Endodermal cell (in vitro differentiated cells): ENCODE measurements around the gene TGM1. TPM values are rescaled to one million over a fixed set of nuclear protein-coding genes. Genes with fewer than 3 reads are reported as not detected.

Experiments
- DNase-seq: peaks from one replicate; pipeline ENCODE4 v3.0.0-alpha.2; 2017
- H3K27ac ChIP-seq: 2 replicates; pipeline ENCODE4 v1.5.1; 2013; ENCODE audit warnings: mild to moderate bottlenecking, low read depth, low read length, moderate library complexity
- H3K27me3 ChIP-seq: 2 replicates; pipeline ENCODE4 v1.6.1; 2013; ENCODE audit warnings: mild to moderate bottlenecking, low read length, moderate library complexity; ENCODE audit not compliant: insufficient read depth, control insufficient read depth, poor library complexity, severe bottlenecking
- H3K36me3 ChIP-seq: 2 replicates; pipeline ENCODE4 v1.7.0; 2013; ENCODE audit warnings: mild to moderate bottlenecking, low read length, moderate library complexity; ENCODE audit not compliant: control insufficient read depth, insufficient read depth
- H3K4me1 ChIP-seq: one replicate; pipeline ENCODE4 v1.7.0; 2013; ENCODE audit warnings: low read length; ENCODE audit not compliant: control insufficient read depth, insufficient read depth
- H3K4me3 ChIP-seq: 2 replicates; pipeline ENCODE4 v1.5.1; 2013; ENCODE audit warnings: mild to moderate bottlenecking, low read length, moderate library complexity
- H3K9ac ChIP-seq: 2 replicates; pipeline ENCODE4 v1.6.1; 2013; ENCODE audit warnings: mild to moderate bottlenecking, low read length, moderate library complexity; ENCODE audit not compliant: poor library complexity, severe bottlenecking; ENCODE audit errors: extremely low read depth
- H3K9me3 ChIP-seq: 2 replicates; pipeline ENCODE4 v1.6.1; 2013; ENCODE audit warnings: mild to moderate bottlenecking, low read length, moderate library complexity; ENCODE audit not compliant: control insufficient read depth
- H3K27ac Mint-ChIP-seq: 2 replicates; pipeline ENCODE4 v1.8.0; 2020; ENCODE audit warnings: mixed read lengths
- H3K27me3 Mint-ChIP-seq: 2 replicates; pipeline ENCODE4 v1.8.0; 2021; ENCODE audit warnings: mild to moderate bottlenecking, mixed read lengths; ENCODE audit not compliant: insufficient read depth
- H3K36me3 Mint-ChIP-seq: 2 replicates; pipeline ENCODE4 v1.8.0; 2020; ENCODE audit warnings: low read depth, mixed read lengths
- H3K4me1 Mint-ChIP-seq: 2 replicates; pipeline ENCODE4 v1.8.0; 2020; ENCODE audit warnings: mixed read lengths
- H3K4me3 Mint-ChIP-seq: 2 replicates; pipeline ENCODE4 v1.8.0; 2020; ENCODE audit warnings: mild to moderate bottlenecking, moderate library complexity, mixed read lengths
- H3K9me3 Mint-ChIP-seq: 2 replicates; pipeline ENCODE4 v1.8.0; 2020; ENCODE audit warnings: mild to moderate bottlenecking, mixed read lengths
- CTCF ChIP-seq: fragments of 200-600 bp; sonication (generic); conservative IDR thresholded peaks from 2 replicates; pipeline ENCODE4 v1.5.0; 2021; ENCODE audit warnings: antibody characterized with exemption, mild to moderate bottlenecking
- WGBS, 2 experiments: methylation state at CpG; one replicate each; pipeline versions ENCODE4 v1.1.5 to v1.1.7; 2013; ENCODE audit warnings: missing lambda C conversion rate in 2 of 2, mixed read lengths in 1 of 2; ENCODE audit not compliant: insufficient coverage in 1 of 2, insufficient read length in 1 of 2; 5-methylcytosine and 5-hydroxymethylcytosine counted together
- total RNA-seq, 2 donors: library from RNA; stranded (reverse); fragmentation: NEBNext Ultra II Directional in 1 of 2; extraction: Animal tissue kit (Norgen Biotek cat#: 25700) in 1 of 2; gene quantifications; 2 replicates in 1 of 2; 3 replicates in 1 of 2; pipeline ENCODE4 v1.2.1, GENCODE V29; 2021

TGM1 gene
- total RNA-seq, 2 donors from 2014 or later = 1.6 to 3.4 TPM

- no peak overlapping the region for H3K9ac ChIP-seq
- Mint-ChIP-seq H3K4me3 (no peak overlapping the region), H3K9me3 (no peaks in the 10 kb centered on the region), H3K27ac (no peak overlapping the region), H3K27me3 (no peaks in the 10 kb centered on the region), H3K4me1 (no peaks in the 10 kb centered on the region), H3K36me3 (peaks cover 4% of the 10 kb centered on the region)
- H3K9me3 ChIP-seq = no peaks in the 10 kb centered on the region
- no peaks in the 10 kb centered on the region for H3K4me1 ChIP-seq
- no peaks in the 10 kb centered on the region for H3K27me3 ChIP-seq
- DNase-seq = no peak
- WGBS, 2 experiments = 87 to 100% methylated on average over 2 to 4 of the region's 4 CpGs
- H3K4me3 ChIP-seq = no peak overlapping the region
- no peaks in the 10 kb centered on the region for H3K36me3 ChIP-seq
- H3K27ac ChIP-seq = no peak overlapping the region
- TF ChIP-seq CTCF = no peak
Measured at GRCh38 chr14:24256960-24257359, 6.0 kb downstream of the TGM1 start.

- Histone ChIP-seq H3K4me3 (no peak overlapping the region), H3K4me1 (no peaks in the 10 kb centered on the region), H3K27me3 (no peaks in the 10 kb centered on the region), H3K9me3 (no peaks in the 10 kb centered on the region), H3K9ac (no peak overlapping the region), H3K27ac (no peak overlapping the region), H3K36me3 (no peaks in the 10 kb centered on the region)
- no peaks in the 10 kb centered on the region for H3K4me1 Mint-ChIP-seq
- no peak for TF ChIP-seq CTCF
- 89 to 100% methylated on average over 5 to 12 of the region's 12 CpGs for WGBS, 2 experiments
- H3K9me3 Mint-ChIP-seq = no peaks in the 10 kb centered on the region
- no peak overlapping the region for H3K4me3 Mint-ChIP-seq
- H3K27ac Mint-ChIP-seq = no peak overlapping the region
- no peak for DNase-seq
- no peaks in the 10 kb centered on the region for H3K27me3 Mint-ChIP-seq
- H3K36me3 Mint-ChIP-seq = peaks cover 4% of the 10 kb centered on the region
Measured at GRCh38 chr14:24255931-24256711, 6.9 kb downstream of the TGM1 start.

GRCh38 chr14:24255438-24255837 is 7.5 kb downstream of the TGM1 start:
- no peak for TF ChIP-seq CTCF
- Mint-ChIP-seq H3K36me3 (peaks cover 4% of the 10 kb centered on the region), H3K9me3 (no peaks in the 10 kb centered on the region), H3K27ac (no peak overlapping the region), H3K4me1 (no peaks in the 10 kb centered on the region), H3K4me3 (no peak overlapping the region), H3K27me3 (no peaks in the 10 kb centered on the region)
- Histone ChIP-seq H3K4me3 (no peak overlapping the region), H3K4me1 (no peaks in the 10 kb centered on the region), H3K27me3 (no peaks in the 10 kb centered on the region), H3K9ac (no peak overlapping the region), H3K27ac (no peak overlapping the region), H3K9me3 (no peaks in the 10 kb centered on the region), H3K36me3 (no peaks in the 10 kb centered on the region)
- DNase-seq = no peak
- WGBS, 2 experiments = 91 to 95% methylated on average over 6 to 8 of the region's 8 CpGs
